Activated B cell treated with CpG ODN at 0.5 μM for 24 hours (primary cell): Measurements from ENCODE around the gene NBPF1. TPM values are rescaled to one million over a fixed set of nuclear protein-coding genes. Genes with fewer than 3 reads are reported as not detected.
"Not testable (repeated sequence)": the region's sequence is repeated elsewhere in the genome, so short reads cannot be mapped to it uniquely, and the experiment has no call there.

ENCODE experiments used
- ATAC-seq: fragments of 200-7000 bp; cut with Tn5 transposase; one replicate; pipeline ENCODE4 v1.10.0; 2021; ENCODE audit warnings: low read depth, mild to moderate bottlenecking, moderate library complexity
- CTCF ChIA-PET: fragments of 350-600 bp; sonication (Branson Sonifier 250); formaldehyde crosslinking; loops from one replicate; lab custom pipeline; 2021; ENCODE audit warnings: antibody characterized with exemption; lab: Charles Lee
- POLR2A ChIA-PET: fragments of 350-600 bp; sonication (Branson Sonifier 250); formaldehyde crosslinking; loops from one replicate; lab custom pipeline; 2021; ENCODE audit warnings: antibody characterized with exemption; lab: Charles Lee
- DNase-seq: peaks from one replicate; pipeline ENCODE4 v3.0.0; 2022
- H3K27ac Mint-ChIP-seq: one replicate; pipeline ENCODE4 v1.8.0; 2020; ENCODE audit warnings: mixed read lengths
- H3K27me3 Mint-ChIP-seq: one replicate; pipeline ENCODE4 v1.8.0; 2021; ENCODE audit warnings: mixed read lengths
- H3K36me3 Mint-ChIP-seq: one replicate; pipeline ENCODE4 v1.8.0; 2021; ENCODE audit warnings: low read depth, mixed read lengths
- H3K4me1 Mint-ChIP-seq: one replicate; pipeline ENCODE4 v1.8.0; 2021; ENCODE audit warnings: mixed read lengths
- H3K4me3 Mint-ChIP-seq: one replicate; pipeline ENCODE4 v1.8.0; 2020; ENCODE audit warnings: mild to moderate bottlenecking, mixed read lengths
- H3K9me3 Mint-ChIP-seq: one replicate; pipeline ENCODE4 v1.8.0; 2020; ENCODE audit warnings: mixed read lengths
- CTCF ChIP-seq: fragments of 200-600 bp; IDR thresholded peaks from one replicate; pipeline ENCODE4 v1.8.0; 2022; ENCODE audit warnings: antibody characterized with exemption, mild to moderate bottlenecking
- intact Hi-C: fragments of 100-400 bp; cut with micrococcal nuclease; formaldehyde crosslinking; loops from one replicate; pipeline ENCODE4 v1.15.1; 2024
- total RNA-seq: library from RNA; stranded (reverse); gene quantifications from 2 replicates; pipeline ENCODE4 v1.2.3, GENCODE V29; 2022

The NBPF1 gene
- total RNA-seq, 1 donor from 2014 or later, result 20.2 TPM

DNA sequence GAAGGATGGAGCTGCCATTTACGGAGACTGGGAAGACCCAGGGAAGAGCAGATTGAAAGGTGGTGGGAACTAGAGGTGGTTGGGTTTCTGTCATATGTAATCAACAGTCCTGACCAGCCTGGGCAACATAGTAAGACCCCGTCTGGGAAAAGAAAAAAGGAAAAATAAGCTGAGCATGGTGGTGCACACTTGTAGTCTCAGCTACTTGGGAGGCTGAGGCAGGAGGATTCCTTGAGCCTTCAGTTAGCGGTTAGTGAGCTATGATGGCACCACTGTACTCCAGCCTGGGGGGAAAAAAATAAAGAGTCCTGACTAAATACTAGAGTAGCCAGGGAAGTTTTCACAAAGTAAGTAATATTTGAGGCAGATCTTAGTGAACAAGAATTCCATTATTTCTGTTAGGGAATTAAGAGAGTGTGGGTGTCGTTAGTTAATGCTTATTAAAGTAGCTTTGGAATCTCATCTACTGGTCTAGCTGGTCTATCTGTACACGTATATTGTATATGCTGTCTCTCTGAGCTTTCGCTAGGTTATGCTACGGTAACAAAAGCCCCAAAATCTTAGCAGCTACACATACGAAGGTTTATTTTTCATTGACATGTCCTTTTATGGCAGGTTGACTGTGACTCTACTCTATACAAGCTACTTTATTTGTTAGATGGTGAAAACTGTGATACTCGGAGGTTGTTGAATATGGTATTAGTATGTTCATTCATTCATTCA is 4.4 kb downstream of the NBPF1 start:
- Mint-ChIP-seq H3K4me3 (no peak overlapping the region), H3K9me3 (no peaks in the 10 kb centered on the region), H3K27ac (no peak overlapping the region), H3K4me1 (no peaks in the 10 kb centered on the region), H3K36me3 (no peaks in the 10 kb centered on the region), H3K27me3 (no peaks in the 10 kb centered on the region)
- ATAC-seq (no peak), DNase-seq (no peak)
- intact Hi-C loops, result no loop called here
- no peak for TF ChIP-seq CTCF
- ChIA-PET POLR2A (interaction anchor here (0.5 to 1.4 kb wide), 2 partner anchors 96 to 842 kb away, joined by 3 read pairs; no protein-coding TSS in a partner anchor), CTCF (interaction anchor here (1.0 to 3.2 kb wide), 5 partner anchors 9 to 437 kb away, joined by 3 to 17 read pairs (median 6); no protein-coding TSS in a partner anchor)

- H3K4me3 Mint-ChIP-seq, DNase-seq, ATAC-seq, intact Hi-C loops, H3K27me3 Mint-ChIP-seq, H3K27ac Mint-ChIP-seq, H3K4me1 Mint-ChIP-seq, H3K9me3 Mint-ChIP-seq, H3K36me3 Mint-ChIP-seq: not testable (repeated sequence)
- ChIA-PET POLR2A (interaction anchor here (1.4 kb wide), 1 partner anchor 95 kb away, joined by 3 read pairs; no protein-coding TSS in a partner anchor), CTCF (interaction anchor here (1.6 to 3.2 kb wide), 3 partner anchors 10 to 344 kb away, joined by 6 to 17 read pairs (median 9); no protein-coding TSS in a partner anchor)
Measured at GRCh38 chr1:16607853-16608815, 5.2 kb downstream of the NBPF1 start.

- intact Hi-C loops, result no loop called here
- Mint-ChIP-seq H3K27ac (no peak overlapping the region), H3K4me3 (no peak overlapping the region), H3K4me1 (no peaks in the 10 kb centered on the region), H3K9me3 (no peaks in the 10 kb centered on the region), H3K36me3 (no peaks in the 10 kb centered on the region), H3K27me3 (no peaks in the 10 kb centered on the region)
- TF ChIP-seq CTCF, result no peak
- no peak for DNase-seq
- ChIA-PET POLR2A (no interaction called here), CTCF (interaction anchor here (3.2 kb wide), 1 partner anchor 14 kb away, joined by 17 read pairs; no protein-coding TSS in a partner anchor)
- no peak for ATAC-seq
Measured at GRCh38 chr1:16607433-16607851, 5.9 kb downstream of the NBPF1 start.

DNA sequence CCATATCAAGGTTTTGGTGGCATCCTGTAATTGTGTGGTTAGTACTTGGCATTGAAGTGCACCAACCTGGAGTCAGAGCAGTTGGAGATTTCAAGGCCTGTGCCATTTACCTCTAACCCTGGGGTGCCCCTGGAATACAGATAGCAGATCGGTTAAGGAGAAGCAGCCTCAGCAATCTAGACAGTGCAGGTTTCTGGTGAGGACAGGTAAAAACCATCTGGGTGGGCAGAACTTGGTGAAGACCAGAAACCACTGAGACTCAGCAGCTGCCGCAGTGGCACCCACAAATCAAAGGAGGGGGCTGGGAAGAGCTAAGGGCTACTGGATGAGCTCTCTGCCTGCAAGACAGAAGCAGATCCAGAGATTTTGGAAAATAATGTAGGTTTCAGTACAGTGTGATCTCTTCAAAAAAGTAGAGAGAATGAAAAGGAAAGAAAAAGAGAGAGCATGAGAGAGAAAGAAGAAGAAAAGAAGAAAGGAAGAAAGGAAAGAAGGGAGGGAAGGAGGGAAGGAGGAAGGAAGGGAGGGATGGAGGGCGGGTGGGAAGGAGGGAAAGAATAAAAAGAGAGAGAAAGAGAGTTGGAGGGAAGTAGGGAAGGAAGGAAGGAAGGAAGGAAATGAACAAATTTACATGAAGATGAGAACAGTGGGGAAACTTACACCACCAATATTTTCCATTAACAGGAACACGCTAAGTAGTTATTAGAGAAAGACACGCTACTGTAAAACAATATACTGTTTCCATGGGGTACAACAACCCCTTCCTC is 6.5 kb downstream of the NBPF1 start:
- POLR2A ChIA-PET, intact Hi-C loops, ATAC-seq, H3K4me1 Mint-ChIP-seq, H3K4me3 Mint-ChIP-seq, H3K36me3 Mint-ChIP-seq, DNase-seq, H3K27ac Mint-ChIP-seq, H3K27me3 Mint-ChIP-seq, H3K9me3 Mint-ChIP-seq, CTCF ChIA-PET: not testable (repeated sequence)

- intact Hi-C loops, result no loop called here
Measured at GRCh38 chr1:16605532-16606505, 7.5 kb downstream of the NBPF1 start.

More at GRCh38 chr1:16605532-16606505, 7.5 kb downstream of the NBPF1 start:
- H3K4me1 Mint-ChIP-seq, result no peaks in the 10 kb centered on the region
- H3K27me3 Mint-ChIP-seq, result no peaks in the 10 kb centered on the region
- no peak for ATAC-seq
- TF ChIP-seq CTCF, result no peak
- CTCF ChIA-PET, result no interaction called here
- no peak for DNase-seq
- POLR2A ChIA-PET, result no interaction called here
- no peaks in the 10 kb centered on the region for H3K9me3 Mint-ChIP-seq
- no peaks in the 10 kb centered on the region for H3K36me3 Mint-ChIP-seq
- no peak overlapping the region for H3K4me3 Mint-ChIP-seq
- H3K27ac Mint-ChIP-seq, result no peak overlapping the region
